Gastroesophageal sphincter (tissue), 4 donors: Measurements from ENCODE around the gene GAD2. TPM values are rescaled to one million over a fixed set of nuclear protein-coding genes. Genes with fewer than 3 reads are reported as not detected.

Experiments used
- ATAC-seq: fragments of 150-250 bp; one replicate; pipeline ENCODE4 v1.9.1; 2016; ENCODE audit warnings: mild to moderate bottlenecking, moderate library complexity
- H3K27ac ChIP-seq, 4 donors: fragments of 200-600 bp; sonication (generic) in 3 of 4; 1 replicate in 3 of 4; 2 replicates in 1 of 4; pipeline ENCODE4 v1.5.1; 2016 to 2019
- H3K27me3 ChIP-seq: fragments of 200-600 bp; sonication (generic); one replicate; pipeline ENCODE4 v1.5.1; 2019
- H3K36me3 ChIP-seq, 2 donors: fragments of 200-600 bp; sonication (generic); one replicate each; pipeline ENCODE4 v1.5.1; 2019; ENCODE audit warnings: control low read depth in 1 of 2
- H3K4me1 ChIP-seq, 3 donors: fragments of 200-600 bp; sonication (generic); 1 replicate in 2 of 3; 2 replicates in 1 of 3; pipeline ENCODE4 v1.5.1; 2016 to 2019; ENCODE audit warnings: control low read depth in 2 of 3
- H3K4me3 ChIP-seq, 2 donors: fragments of 200-600 bp; sonication (generic); one replicate each; pipeline ENCODE4 v1.5.1; 2019; ENCODE audit warnings: mild to moderate bottlenecking in 1 of 2, moderate library complexity in 1 of 2
- H3K9me3 ChIP-seq, 3 donors: fragments of 200-600 bp; sonication (generic); one replicate each; pipeline ENCODE4 v1.5.1; 2017 to 2019; ENCODE audit warnings: control low read depth in 2 of 3
- CTCF ChIP-seq, 4 experiments: fragments of 200-600 bp in 2 of 4; fragments of 450-650 bp in 2 of 4; sonication (generic) in 1 of 4; IDR thresholded peaks; one replicate each; pipeline ENCODE4 v1.5.1; 2017 to 2019; ENCODE audit warnings: antibody characterized with exemption in 4 of 4, mild to moderate bottlenecking in 2 of 4, moderate library complexity in 2 of 4
- EP300 ChIP-seq: sonication (generic); formaldehyde crosslinking; IDR thresholded peaks from one replicate; pipeline ENCODE4 v1.6.1; 2017; ENCODE audit warnings: antibody characterized with exemption, mild to moderate bottlenecking
- POLR2A ChIP-seq, 2 donors: fragments of 450-650 bp; IDR thresholded peaks; one replicate each; pipeline ENCODE4 v1.6.1; 2017; ENCODE audit warnings: antibody characterized with exemption in 2 of 2, mild to moderate bottlenecking in 2 of 2, moderate library complexity in 1 of 2
- POLR2AphosphoS5 ChIP-seq: sonication (generic); formaldehyde crosslinking; IDR thresholded peaks from one replicate; pipeline ENCODE4 v1.6.1; 2017; ENCODE audit warnings: antibody characterized with exemption
- WGBS, 2 donors: methylation state at CpG; one replicate each; pipeline ENCODE4 v1.1.5; 2018; ENCODE audit warnings: low coverage in 1 of 2; 5-methylcytosine and 5-hydroxymethylcytosine counted together
- total RNA-seq, 4 donors: library from RNA; depleted of rRNA; stranded (reverse); fragments of >200 nt; gene quantifications; one replicate each; pipeline ENCODE4 v1.1.0, GENCODE V29; 2016

Gene GAD2
- total RNA-seq, 4 donors from 2014 or later: not detected

GRCh38 chr10:26323219-26323618 lies 106.6 kb downstream of the GAD2 start:
- Histone ChIP-seq H3K9me3 (no peaks in the 10 kb centered on the region), H3K27ac (no peak overlapping the region), H3K36me3 (no peaks in the 10 kb centered on the region), H3K27me3 (no peaks in the 10 kb centered on the region), H3K4me3 (no peak overlapping the region), H3K4me1 (no peaks in the 10 kb centered on the region)
- ATAC-seq: no peak
- TF ChIP-seq POLR2A (IDR thresholded peaks at IDR 0.05) (no peak), CTCF (IDR thresholded peaks at IDR 0.05) (no peak), EP300 (no peak), POLR2AphosphoS5 (no peak)
- WGBS, 2 donors: 75 to 89% methylated on average over 3 of the region's 3 CpGs

- TF ChIP-seq CTCF (IDR thresholded peaks at IDR 0.05) (no peak), POLR2AphosphoS5 (no peak), EP300 (no peak), POLR2A (IDR thresholded peaks at IDR 0.05) (no peak)
- H3K4me1 ChIP-seq: no peaks in the 10 kb centered on the region
- WGBS, 2 donors: 53 to 69% methylated on average over 3 of the region's 3 CpGs
- no peak overlapping the region for H3K4me3 ChIP-seq
- no peaks in the 10 kb centered on the region for H3K9me3 ChIP-seq
- H3K27ac ChIP-seq: no peak overlapping the region
- H3K27me3 ChIP-seq: no peaks in the 10 kb centered on the region
- no peaks in the 10 kb centered on the region for H3K36me3 ChIP-seq
- no peak for ATAC-seq
Observed at GRCh38 chr10:26326851-26327250, 110.3 kb downstream of the GAD2 start.

- WGBS, 2 donors: 78 to 83% methylated on average over 3 to 4 of the region's 4 CpGs
- no peaks in the 10 kb centered on the region for H3K27me3 ChIP-seq
- H3K27ac ChIP-seq: no peak overlapping the region
- TF ChIP-seq CTCF (IDR thresholded peaks at IDR 0.05) (no peak), POLR2A (IDR thresholded peaks at IDR 0.05) (no peak), POLR2AphosphoS5 (no peak), EP300 (no peak)
- no peaks in the 10 kb centered on the region for H3K36me3 ChIP-seq
- no peaks in the 10 kb centered on the region for H3K4me1 ChIP-seq
- no peak overlapping the region for H3K4me3 ChIP-seq
- H3K9me3 ChIP-seq: no peaks in the 10 kb centered on the region
- no peak for ATAC-seq
Observed at GRCh38 chr10:26327811-26328210, 111.2 kb downstream of the GAD2 start.

GRCh38 chr10:26331371-26331770 lies 114.8 kb downstream of the GAD2 start:
- ATAC-seq: no peak
- H3K27me3 ChIP-seq: no peaks in the 10 kb centered on the region
- 67 to 69% methylated on average over 3 of the region's 3 CpGs for WGBS, 2 donors
- no peaks in the 10 kb centered on the region for H3K4me1 ChIP-seq
- no peaks in the 10 kb centered on the region for H3K36me3 ChIP-seq
- H3K27ac ChIP-seq: no peak overlapping the region
- H3K4me3 ChIP-seq: no peak overlapping the region
- no peak for TF ChIP-seq EP300
- no peak for TF ChIP-seq POLR2AphosphoS5
- TF ChIP-seq CTCF (IDR thresholded peaks at IDR 0.05): no peak
- no peak for TF ChIP-seq POLR2A (IDR thresholded peaks at IDR 0.05)
- peaks cover 0 to 10% (median 0%) of the 10 kb centered on the region in 3 donors for H3K9me3 ChIP-seq

GRCh38 chr10:26334232-26334931 lies 117.8 kb downstream of the GAD2 start:
- TF ChIP-seq POLR2A (IDR thresholded peaks at IDR 0.05): no peak
- no peak for TF ChIP-seq POLR2AphosphoS5
- TF ChIP-seq EP300: no peak
- no peak for TF ChIP-seq CTCF (IDR thresholded peaks at IDR 0.05)
- no peak for ATAC-seq
- H3K9me3 ChIP-seq: peaks cover 0 to 10% (median 0%) of the 10 kb centered on the region in 3 donors
- H3K36me3 ChIP-seq: no peaks in the 10 kb centered on the region
- H3K4me1 ChIP-seq: no peaks in the 10 kb centered on the region
- WGBS, 2 donors: 64 to 73% methylated on average over 4 of the region's 4 CpGs
- H3K27me3 ChIP-seq: no peaks in the 10 kb centered on the region
- H3K27ac ChIP-seq: no peak overlapping the region
- no peak overlapping the region for H3K4me3 ChIP-seq
